DMS153 (cell line): ENCODE data around the gene COQ8A.
"Not testable (repeated sequence)": the region's sequence is repeated elsewhere in the genome, so short reads cannot be mapped to it uniquely, and the experiment has no call there.

Source experiments
- DNase-seq: peaks from one replicate; lab custom pipeline; 2025; lab: John Stamatoyannopoulos, UW

The COQ8A gene

GRCh38 chr1:226984521-226985238 is 44.6 kb downstream of the COQ8A start:
- DNase-seq: no peak

GRCh38 chr1:226985239-226985838 is 45.2 kb downstream of the COQ8A start:
- DNase-seq: no peak

GRCh38 chr1:226985839-226986463 is 45.9 kb downstream of the COQ8A start:
- no peak for DNase-seq

- no peak for DNase-seq
Measured at GRCh38 chr1:226986496-226987178, 46.5 kb downstream of the COQ8A start.

DNA sequence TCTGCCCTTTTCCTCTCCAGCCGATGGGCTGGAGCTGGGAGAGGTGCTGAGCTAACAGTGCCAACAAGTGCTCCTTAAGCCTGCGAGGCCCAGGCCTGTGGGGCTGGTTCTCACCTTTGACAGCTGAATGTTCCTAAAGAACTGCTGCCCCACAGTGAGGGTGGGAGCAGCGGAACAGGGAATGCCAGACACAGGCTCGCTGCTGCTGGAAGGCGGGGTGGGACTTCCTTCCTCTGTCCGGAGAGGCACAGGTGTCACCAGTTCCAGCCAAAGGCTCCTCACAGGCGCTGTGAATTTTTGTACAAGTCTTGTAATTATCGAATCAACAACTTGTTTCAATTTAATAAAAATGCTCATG is 47.1 kb downstream of the COQ8A start:
- DNase-seq: no peak

- DNase-seq: no peak
Measured at GRCh38 chr1:226987623-226988333, 47.7 kb downstream of the COQ8A start.

- peak; percentile 77 for DNase-seq
Measured at GRCh38 chr1:226988334-226988666, 48.2 kb downstream of the COQ8A start.

DNA sequence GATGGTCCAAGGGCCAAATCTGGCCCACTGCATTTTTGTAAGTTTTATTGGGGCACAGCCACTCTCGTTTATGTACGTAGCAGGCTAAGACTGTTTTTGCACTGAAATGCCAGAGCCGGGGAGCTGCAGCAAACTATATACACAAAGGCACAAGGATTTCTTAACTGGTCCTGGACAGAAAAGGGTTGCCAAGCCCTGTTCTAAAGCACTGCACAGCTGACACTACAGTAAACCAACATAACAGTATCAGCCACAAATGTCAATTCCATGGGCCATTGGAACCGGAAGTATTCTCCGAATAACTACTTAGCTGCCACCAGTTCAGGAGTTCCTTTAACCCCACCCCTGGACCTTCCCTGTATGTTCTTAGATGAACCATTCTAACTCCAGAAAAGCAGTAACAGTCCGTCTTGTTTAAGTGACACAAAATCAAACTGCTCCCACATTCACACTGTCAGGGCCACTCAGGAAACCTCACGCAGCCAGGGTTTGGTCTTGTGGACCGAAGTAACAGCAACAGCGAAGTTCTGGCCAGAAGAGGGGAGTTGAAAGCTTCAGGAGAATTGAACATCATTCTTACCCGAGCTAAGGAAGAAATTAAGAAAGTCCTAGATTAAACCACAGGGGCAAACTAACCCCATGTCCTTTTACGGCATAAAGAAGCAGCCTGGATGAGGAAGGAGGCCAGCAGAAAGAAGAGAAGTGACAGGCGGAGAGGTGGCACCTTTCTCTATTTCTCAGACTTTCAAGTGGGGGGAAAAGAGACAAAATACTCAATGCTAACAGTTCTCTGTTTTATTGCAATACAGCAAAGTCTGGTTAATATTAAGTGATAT is 49.2 kb downstream of the COQ8A start:
- DNase-seq: no peak

DNA sequence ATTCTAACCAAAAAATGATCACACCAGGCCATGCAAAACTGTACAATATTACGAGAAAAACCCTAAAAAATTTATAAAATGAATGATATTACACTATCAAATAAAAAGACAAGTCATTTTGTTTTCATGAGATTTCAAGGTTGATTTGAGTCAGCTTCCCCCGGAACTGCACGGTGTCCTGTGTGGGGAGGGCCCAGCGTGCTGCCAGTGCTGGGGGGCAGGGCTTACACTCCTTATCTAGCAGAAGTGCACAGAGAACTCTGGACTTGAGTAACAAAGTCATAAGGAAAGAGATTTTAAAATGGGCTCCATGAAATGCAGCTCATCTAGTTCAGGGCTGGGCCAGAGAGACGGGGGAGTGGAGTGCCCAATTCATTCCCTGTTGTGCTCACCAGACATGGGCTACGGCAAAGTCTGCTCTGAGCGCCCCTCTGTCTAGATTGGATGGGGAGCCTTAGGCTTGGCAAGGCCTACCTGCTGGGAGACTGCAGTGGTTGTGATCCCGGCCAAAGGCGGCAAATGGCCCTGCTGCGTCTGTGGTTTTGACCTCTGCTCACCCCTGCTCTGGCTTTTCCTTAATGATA is 50.1 kb downstream of the COQ8A start:
- no peak for DNase-seq

DNA sequence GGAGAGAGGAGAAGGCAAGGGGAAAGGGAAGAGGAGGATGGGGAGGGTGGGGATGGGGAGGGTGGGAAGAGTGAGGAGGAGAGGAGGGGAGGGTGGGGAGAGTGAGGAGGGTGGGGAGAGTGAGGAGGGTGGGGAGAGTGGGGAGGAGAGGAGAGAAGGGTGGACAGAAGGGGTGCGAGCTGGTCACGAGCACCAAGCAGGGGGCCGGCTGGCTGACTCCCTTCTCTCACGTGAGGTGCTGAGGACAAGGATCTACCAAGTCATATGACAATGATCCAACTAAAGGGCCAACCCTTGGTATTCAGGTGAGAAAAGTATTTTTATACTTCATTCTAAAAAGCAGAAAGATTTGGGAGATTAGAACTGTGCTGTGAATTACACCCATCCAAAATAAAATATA is 51.8 kb downstream of the COQ8A start:
- DNase-seq: no peak

- no peak for DNase-seq
Measured at GRCh38 chr1:226993814-226994585, 53.9 kb downstream of the COQ8A start.

GRCh38 chr1:226994586-226995364 is 54.7 kb downstream of the COQ8A start:
- DNase-seq: no peak

GRCh38 chr1:226995365-226996332 is 55.6 kb downstream of the COQ8A start:
- DNase-seq: no peak

GRCh38 chr1:226999579-226999978 is 59.5 kb downstream of the COQ8A start:
- DNase-seq: not testable (repeated sequence)

GRCh38 chr1:227002531-227003049 is 62.5 kb downstream of the COQ8A start:
- no peak for DNase-seq

- DNase-seq: no peak
Measured at GRCh38 chr1:227003165-227003564, 63.1 kb downstream of the COQ8A start.

DNA sequence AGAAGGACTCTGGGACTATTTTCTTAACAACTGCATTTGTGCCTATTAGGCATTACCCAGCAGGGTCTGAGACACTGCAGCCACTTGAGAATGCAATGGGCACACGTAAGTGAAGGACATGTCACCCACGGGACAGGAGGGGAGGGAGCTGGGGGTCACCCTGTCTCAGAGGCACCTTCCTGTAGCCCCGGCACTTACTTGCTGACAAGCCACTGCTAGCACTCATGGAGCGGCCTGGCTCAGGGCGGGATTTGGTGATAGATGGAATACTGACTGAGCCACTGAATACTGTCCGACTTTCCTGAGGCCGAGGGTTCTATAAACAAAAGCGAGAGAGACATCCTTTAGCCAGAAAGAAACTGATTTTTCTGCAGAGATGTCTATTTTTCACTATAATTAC is 64.7 kb downstream of the COQ8A start:
- no peak for DNase-seq

DNA sequence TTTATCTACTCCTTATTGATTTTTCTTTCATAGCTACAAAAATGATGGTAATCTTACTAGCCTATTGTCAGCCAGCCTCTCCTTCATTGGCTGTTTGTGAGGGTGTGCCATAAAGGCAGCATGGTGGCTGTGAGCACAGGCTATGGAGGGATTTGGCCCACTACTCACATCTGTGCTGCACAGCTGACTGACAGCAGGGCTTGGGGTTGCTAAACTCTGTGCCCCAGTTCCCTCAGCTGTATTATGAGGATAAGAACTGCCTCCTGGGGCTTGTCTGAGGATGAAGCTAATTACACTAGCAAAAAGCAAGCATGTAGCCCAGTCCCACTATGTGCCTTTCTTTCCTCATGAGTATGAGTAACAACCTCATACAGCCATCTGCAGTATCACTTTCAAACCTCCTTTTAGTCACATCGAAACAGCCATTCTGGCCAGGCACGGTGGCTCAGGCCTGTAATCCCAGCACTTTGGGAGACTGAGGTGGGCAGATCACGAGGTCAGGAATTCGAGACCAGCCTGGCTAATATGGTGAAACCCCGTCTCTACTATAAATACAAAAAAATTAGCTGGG is 66.2 kb downstream of the COQ8A start:
- no peak for DNase-seq
